GM12872 (cell line): Measurements from ENCODE around the gene HTR7.

ENCODE experiments used
- CTCF ChIP-seq: IDR thresholded peaks from 3 replicates; pipeline ENCODE4 v1.5.1; 2011; ENCODE audit warnings: low read depth, mild to moderate bottlenecking, low read length, moderate library complexity; ENCODE audit not compliant: insufficient read depth

The HTR7 gene

GRCh38 chr10:90784771-90785170, 73.1 kb downstream of the HTR7 start:
- TF ChIP-seq CTCF = no peak

GRCh38 chr10:90780488-90780887, 77.4 kb downstream of the HTR7 start:
- TF ChIP-seq CTCF = no peak

- TF ChIP-seq CTCF = peak; percentile 45
Measured at GRCh38 chr10:90779548-90779947, 78.3 kb downstream of the HTR7 start.

- TF ChIP-seq CTCF = no peak
Measured at GRCh38 chr10:90777621-90778020, 80.2 kb downstream of the HTR7 start.

GRCh38 chr10:90775351-90776028, 82.3 kb downstream of the HTR7 start:
- TF ChIP-seq CTCF = no peak

GRCh38 chr10:90769946-90770841, 87.6 kb downstream of the HTR7 start:
- TF ChIP-seq CTCF = no peak

GRCh38 chr10:90751107-90751997, 106.5 kb downstream of the HTR7 start:
- TF ChIP-seq CTCF = peak; percentile 74
